ENCODE measurements around the gene TGFB2.

TGFB2 gene

DNA sequence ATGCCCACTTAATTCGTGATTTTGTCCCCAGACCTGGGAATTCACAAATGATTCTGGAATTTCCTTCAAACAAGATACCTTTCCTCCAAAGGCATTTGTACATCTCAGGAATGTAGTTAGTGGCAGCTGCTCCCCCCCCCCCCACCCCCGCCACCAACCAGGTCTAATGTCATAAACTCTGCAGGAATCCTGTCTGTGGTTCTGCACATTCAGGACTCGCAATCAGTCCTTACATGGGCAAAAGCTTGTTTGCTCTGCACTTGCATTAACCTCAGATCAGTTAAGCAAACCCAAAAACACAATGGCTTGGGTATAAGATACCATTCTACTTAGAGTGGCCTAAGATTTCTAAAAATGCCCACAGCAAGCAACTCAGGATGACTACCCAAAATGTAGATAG is 143.8 kb downstream of the TGFB2 start:
- no peak for DNase-seq (ENCODE audit: low read depth)

DNA sequence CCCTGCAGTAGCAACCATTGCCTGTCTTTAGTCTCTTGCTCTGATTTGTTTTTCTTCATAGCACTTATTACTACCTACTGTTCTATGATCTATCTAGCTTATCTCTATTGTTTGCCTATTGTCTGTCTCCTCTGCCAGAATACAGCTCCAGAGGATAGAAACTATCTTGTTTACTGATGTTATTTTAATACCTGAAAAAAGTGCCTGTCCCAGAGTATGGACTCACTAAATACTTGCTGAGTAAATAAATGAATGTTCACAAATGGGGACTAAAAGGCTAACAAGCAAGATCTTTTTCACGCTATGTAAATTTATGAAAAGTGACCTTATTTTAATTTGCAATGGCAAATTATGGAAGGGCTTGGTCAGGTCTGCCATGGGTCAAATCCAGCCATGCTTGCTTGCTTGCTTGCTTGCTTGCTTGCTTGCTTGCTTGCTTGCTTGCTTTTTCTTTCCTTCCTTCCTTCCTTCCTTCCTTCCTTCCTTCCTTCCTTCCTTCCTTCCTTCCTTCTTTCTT is 145.3 kb downstream of the TGFB2 start:
- DNase-seq (ENCODE audit: low read depth) = no peak

DNA sequence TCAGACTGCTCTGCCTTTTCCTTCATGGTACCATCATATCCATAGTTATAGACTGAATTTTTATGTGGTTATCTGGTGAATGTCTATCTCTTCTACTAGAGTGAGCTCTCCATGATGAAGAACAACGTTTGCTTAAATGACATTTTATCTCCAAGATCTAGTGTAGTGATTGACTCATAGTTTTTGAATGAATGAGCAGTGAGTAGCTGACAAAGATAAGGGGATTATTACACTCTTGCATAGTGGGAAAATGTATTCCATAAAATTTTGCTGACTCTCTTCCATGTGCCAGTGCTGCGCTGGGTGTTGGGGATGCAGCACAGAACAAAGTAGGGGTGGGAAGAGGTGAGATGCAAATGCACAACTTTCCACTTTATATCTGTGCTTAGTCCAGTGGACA is 147.7 kb downstream of the TGFB2 start:
- no peak for DNase-seq (ENCODE audit: low read depth)

DNA sequence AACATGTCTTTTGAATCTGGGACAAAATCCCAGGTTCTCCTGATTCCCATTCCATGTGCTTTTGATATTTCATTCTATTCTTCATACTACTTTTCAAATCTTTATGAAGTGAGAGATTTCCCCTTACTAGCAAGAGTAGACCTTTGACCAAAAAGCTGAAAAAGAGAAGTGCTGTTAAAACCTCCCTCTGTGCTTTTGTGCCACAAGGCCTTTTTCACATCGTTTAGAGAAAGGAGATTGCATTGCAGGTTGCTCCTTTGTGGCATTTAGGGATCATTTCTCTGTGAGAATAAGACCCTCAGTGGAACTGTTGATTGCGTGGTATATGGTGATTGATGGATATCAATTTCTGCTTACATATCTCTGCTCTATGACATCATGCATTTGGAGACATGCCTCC is 148.8 kb downstream of the TGFB2 start:
- no peak for DNase-seq (ENCODE audit: low read depth)
